ENCODE measurements around the gene LCE4A.

The LCE4A gene

GRCh38 chr1:152745289-152745704 lies 37.3 kb downstream of the LCE4A start:
- Histone ChIP-seq H3K4me3 (ENCODE audit: low read depth, low read length) (no peak overlapping the region), H3K36me3 (ENCODE audit: control insufficient read depth, insufficient read depth, low read length) (no peaks in the 10 kb centered on the region), H3K4me1 (ENCODE audit: control insufficient read depth, insufficient read depth, low read length) (no peaks in the 10 kb centered on the region), H3K27ac (ENCODE audit: low read depth, low read length) (no peak overlapping the region), H3K9ac (ENCODE audit: low read length) (no peak overlapping the region), H3K9me3 (ENCODE audit: control insufficient read depth, insufficient read depth, low read depth, low read length) (peaks cover 34% of the 10 kb centered on the region; the same call in 1 of the 2 replicates), H3K27me3 (ENCODE audit: control insufficient read depth, insufficient read depth, low read length) (peaks cover 3% of the 10 kb centered on the region; the same call in 1 of the 2 replicates)

- Histone ChIP-seq H3K4me3 (ENCODE audit: low read depth, low read length) (no peak overlapping the region), H3K9ac (ENCODE audit: low read length) (no peak overlapping the region), H3K27ac (ENCODE audit: low read depth, low read length) (no peak overlapping the region), H3K27me3 (ENCODE audit: control insufficient read depth, insufficient read depth, low read length) (peaks cover 8% of the 10 kb centered on the region; the same call in 1 of the 2 replicates), H3K9me3 (ENCODE audit: control insufficient read depth, insufficient read depth, low read depth, low read length) (peaks cover 40% of the 10 kb centered on the region; the same call in 1 of the 2 replicates), H3K4me1 (ENCODE audit: control insufficient read depth, insufficient read depth, low read length) (no peaks in the 10 kb centered on the region), H3K36me3 (ENCODE audit: control insufficient read depth, insufficient read depth, low read length) (no peaks in the 10 kb centered on the region)
Observed at GRCh38 chr1:152745765-152746444, 37.9 kb downstream of the LCE4A start.

- Histone ChIP-seq H3K27ac (ENCODE audit: low read depth, low read length) (no peak overlapping the region), H3K36me3 (ENCODE audit: control insufficient read depth, insufficient read depth, low read length) (no peaks in the 10 kb centered on the region), H3K4me1 (ENCODE audit: control insufficient read depth, insufficient read depth, low read length) (no peaks in the 10 kb centered on the region), H3K27me3 (ENCODE audit: control insufficient read depth, insufficient read depth, low read length) (peaks cover 11% of the 10 kb centered on the region; the same call in 1 of the 2 replicates), H3K9ac (ENCODE audit: low read length) (no peak overlapping the region), H3K4me3 (ENCODE audit: low read depth, low read length) (no peak overlapping the region), H3K9me3 (ENCODE audit: control insufficient read depth, insufficient read depth, low read depth, low read length) (peaks cover 33% of the 10 kb centered on the region; the same call in 1 of the 2 replicates)
Observed at GRCh38 chr1:152747831-152748230, 39.9 kb downstream of the LCE4A start.

GRCh38 chr1:152752225-152752624 lies 44.3 kb downstream of the LCE4A start:
- H3K36me3 ChIP-seq (ENCODE audit: control insufficient read depth, insufficient read depth, low read length) = no peaks in the 10 kb centered on the region
- no peaks in the 10 kb centered on the region for H3K4me1 ChIP-seq (ENCODE audit: control insufficient read depth, insufficient read depth, low read length)
- H3K27ac ChIP-seq (ENCODE audit: low read depth, low read length) = no peak overlapping the region
- no peak overlapping the region for H3K4me3 ChIP-seq (ENCODE audit: low read depth, low read length)
- H3K9me3 ChIP-seq (ENCODE audit: control insufficient read depth, insufficient read depth, low read depth, low read length) = peaks cover 19% of the 10 kb centered on the region; the same call in 1 of the 2 replicates
- no peak overlapping the region for H3K9ac ChIP-seq (ENCODE audit: low read length)
- H3K27me3 ChIP-seq (ENCODE audit: control insufficient read depth, insufficient read depth, low read length) = peaks cover 15% of the 10 kb centered on the region; the same call in 1 of the 2 replicates

- no peaks in the 10 kb centered on the region for H3K4me1 ChIP-seq (ENCODE audit: control insufficient read depth, insufficient read depth, low read length)
- H3K36me3 ChIP-seq (ENCODE audit: control insufficient read depth, insufficient read depth, low read length) = no peaks in the 10 kb centered on the region
- no peak overlapping the region for H3K4me3 ChIP-seq (ENCODE audit: low read depth, low read length)
- H3K27me3 ChIP-seq (ENCODE audit: control insufficient read depth, insufficient read depth, low read length) = peaks cover 19% of the 10 kb centered on the region; the same call in 1 of the 2 replicates
- H3K9me3 ChIP-seq (ENCODE audit: control insufficient read depth, insufficient read depth, low read depth, low read length) = peaks cover 21% of the 10 kb centered on the region; the same call in 1 of the 2 replicates
- H3K27ac ChIP-seq (ENCODE audit: low read depth, low read length) = no peak overlapping the region
- H3K9ac ChIP-seq (ENCODE audit: low read length) = no peak overlapping the region
Observed at GRCh38 chr1:152753586-152753985, 45.6 kb downstream of the LCE4A start.

- H3K4me1 ChIP-seq (ENCODE audit: control insufficient read depth, insufficient read depth, low read length) = no peaks in the 10 kb centered on the region
Observed at GRCh38 chr1:152756872-152757271, 48.9 kb downstream of the LCE4A start.

GRCh38 chr1:152757747-152758146 lies 49.8 kb downstream of the LCE4A start, which contains the start of gene KPRP:
Gene KPRP (plus strand): TSS chr1:152758025. CDS start chr1:152759589, 1,564 bp downstream.
- Histone ChIP-seq H3K9ac (ENCODE audit: low read length) (no peak within 1 kb of the TSS), H3K27ac (ENCODE audit: low read depth, low read length) (no peak within 1 kb of the TSS), H3K27me3 (ENCODE audit: control insufficient read depth, insufficient read depth, low read length) (peaks cover 13% of the 10 kb centered on the region; the same call in 1 of the 2 replicates), H3K4me3 (ENCODE audit: low read depth, low read length) (no peak within 1 kb of the TSS), H3K9me3 (ENCODE audit: control insufficient read depth, insufficient read depth, low read depth, low read length) (peaks cover 36% of the 10 kb centered on the region; the same call in 1 of the 2 replicates), H3K4me1 (ENCODE audit: control insufficient read depth, insufficient read depth, low read length) (no peaks in the 10 kb centered on the region), H3K36me3 (ENCODE audit: control insufficient read depth, insufficient read depth, low read length) (no peaks in the 10 kb centered on the region)

More at GRCh38 chr1:152756872-152757271, 48.9 kb downstream of the LCE4A start:
- Histone ChIP-seq H3K36me3 (ENCODE audit: control insufficient read depth, insufficient read depth, low read length) (no peaks in the 10 kb centered on the region), H3K27ac (ENCODE audit: low read depth, low read length) (no peak overlapping the region), H3K4me3 (ENCODE audit: low read depth, low read length) (no peak overlapping the region), H3K9me3 (ENCODE audit: control insufficient read depth, insufficient read depth, low read depth, low read length) (peaks cover 34% of the 10 kb centered on the region; the same call in 1 of the 2 replicates), H3K27me3 (ENCODE audit: control insufficient read depth, insufficient read depth, low read length) (peaks cover 13% of the 10 kb centered on the region; the same call in 1 of the 2 replicates), H3K9ac (ENCODE audit: low read length) (no peak overlapping the region)

GRCh38 chr1:152758636-152759035 lies 50.7 kb downstream of the LCE4A start:
- no peaks in the 10 kb centered on the region for H3K4me1 ChIP-seq (ENCODE audit: control insufficient read depth, insufficient read depth, low read length)
- H3K27me3 ChIP-seq (ENCODE audit: control insufficient read depth, insufficient read depth, low read length) = peaks cover 10% of the 10 kb centered on the region; the same call in 1 of the 2 replicates
- no peaks in the 10 kb centered on the region for H3K36me3 ChIP-seq (ENCODE audit: control insufficient read depth, insufficient read depth, low read length)
- H3K27ac ChIP-seq (ENCODE audit: low read depth, low read length) = no peak overlapping the region
- H3K9ac ChIP-seq (ENCODE audit: low read length) = no peak overlapping the region
- H3K4me3 ChIP-seq (ENCODE audit: low read depth, low read length) = no peak overlapping the region
- H3K9me3 ChIP-seq (ENCODE audit: control insufficient read depth, insufficient read depth, low read depth, low read length) = peaks cover 36% of the 10 kb centered on the region; the same call in 1 of the 2 replicates

Data from HUES6 (cell line).